Measurements from ENCODE around the gene TSPAN15. TPM values are rescaled to one million over a fixed set of nuclear protein-coding genes. Genes with fewer than 3 reads are reported as not detected.

Gene TSPAN15
- total RNA-seq, 3 donors from 2014 or later (not counting 1 experiment from before 2014, with no cell fraction given): 1.3 to 3.9 (median 2.1) TPM

- H3K27ac ChIP-seq (ENCODE audit: low read length): no peak overlapping the region
- DNase-seq: no peak
- intact Hi-C loops (cut with micrococcal nuclease): no loop called here
- peaks cover 20 to 27% of the 10 kb centered on the region in 2 donors for H3K4me1 Mint-ChIP-seq
- H3K4me1 ChIP-seq (ENCODE audit: control insufficient read depth, insufficient read depth, low read length): peaks cover 46% of the 10 kb centered on the region
- H3K4me3 Mint-ChIP-seq: no peak overlapping the region
- H3K27me3 Mint-ChIP-seq (ENCODE audit: low read depth in 2 of 2): no peaks in the 10 kb centered on the region
- no peak overlapping the region for H3K4me3 ChIP-seq (ENCODE audit: low read length)
- no peak for ATAC-seq
- H3K9me3 Mint-ChIP-seq: no peaks in the 10 kb centered on the region
- H3K9me3 ChIP-seq (ENCODE audit: control insufficient read depth, insufficient read depth, low read length): no peaks in the 10 kb centered on the region
- no peak for TF ChIP-seq CTCF (IDR thresholded peaks at IDR 0.05)
- no peaks in the 10 kb centered on the region for H3K36me3 Mint-ChIP-seq
- no peaks in the 10 kb centered on the region for H3K27me3 ChIP-seq (ENCODE audit: control insufficient read depth, insufficient read depth, low read length)
- no peaks in the 10 kb centered on the region for H3K36me3 ChIP-seq (ENCODE audit: control insufficient read depth, insufficient read depth, low read length)
- 81% methylated on average over 5 of the region's 5 CpGs for WGBS (ENCODE audit: insufficient coverage)
- H3K27ac Mint-ChIP-seq: no peak overlapping the region
Observed at GRCh38 chr10:69461243-69462025, 10.2 kb downstream of the TSPAN15 start.

- H3K27ac ChIP-seq (ENCODE audit: low read length): peak overlapping the region; percentile 23
- H3K4me1 Mint-ChIP-seq: peaks cover 20 to 27% of the 10 kb centered on the region in 2 donors
Observed at GRCh38 chr10:69463886-69464285, 12.6 kb downstream of the TSPAN15 start.

GRCh38 chr10:69464401-69464800 lies 13.1 kb downstream of the TSPAN15 start:
- H3K4me3 Mint-ChIP-seq: no peak overlapping the region
- Histone ChIP-seq H3K4me3 (ENCODE audit: low read length) (no peak overlapping the region), H3K36me3 (ENCODE audit: control insufficient read depth, insufficient read depth, low read length) (no peaks in the 10 kb centered on the region), H3K27ac (ENCODE audit: low read length) (peak overlapping the region; percentile 23), H3K27me3 (ENCODE audit: control insufficient read depth, insufficient read depth, low read length) (no peaks in the 10 kb centered on the region), H3K4me1 (ENCODE audit: control insufficient read depth, insufficient read depth, low read length) (peaks cover 51% of the 10 kb centered on the region), H3K9me3 (ENCODE audit: control insufficient read depth, insufficient read depth, low read length) (no peaks in the 10 kb centered on the region)
- DNase-seq (no peak), ATAC-seq (no peak)
- no peaks in the 10 kb centered on the region for H3K27me3 Mint-ChIP-seq (ENCODE audit: low read depth in 2 of 2)
- WGBS (ENCODE audit: insufficient coverage): 81% methylated on average over 7 of the region's 7 CpGs
- peak overlapping the region; percentile 59 to 86 for H3K27ac Mint-ChIP-seq
- H3K4me1 Mint-ChIP-seq: peaks cover 20 to 27% of the 10 kb centered on the region in 2 donors
- intact Hi-C loops (cut with micrococcal nuclease): no loop called here
- no peak for TF ChIP-seq CTCF (IDR thresholded peaks at IDR 0.05)
- H3K36me3 Mint-ChIP-seq: no peaks in the 10 kb centered on the region
- H3K9me3 Mint-ChIP-seq: no peaks in the 10 kb centered on the region

More at GRCh38 chr10:69463886-69464285, 12.6 kb downstream of the TSPAN15 start:
- TF ChIP-seq CTCF (IDR thresholded peaks at IDR 0.05): no peak
- 78% methylated on average over 6 of the region's 6 CpGs for WGBS (ENCODE audit: insufficient coverage)
- no peak for DNase-seq
- peak overlapping the region; percentile 59 to 86 for H3K27ac Mint-ChIP-seq
- no peaks in the 10 kb centered on the region for H3K36me3 Mint-ChIP-seq
- H3K36me3 ChIP-seq (ENCODE audit: control insufficient read depth, insufficient read depth, low read length): no peaks in the 10 kb centered on the region
- peaks cover 51% of the 10 kb centered on the region for H3K4me1 ChIP-seq (ENCODE audit: control insufficient read depth, insufficient read depth, low read length)
- intact Hi-C loops (cut with micrococcal nuclease): no loop called here
- no peaks in the 10 kb centered on the region for H3K9me3 Mint-ChIP-seq
- no peaks in the 10 kb centered on the region for H3K27me3 Mint-ChIP-seq (ENCODE audit: low read depth in 2 of 2)
- H3K4me3 ChIP-seq (ENCODE audit: low read length): no peak overlapping the region
- H3K9me3 ChIP-seq (ENCODE audit: control insufficient read depth, insufficient read depth, low read length): no peaks in the 10 kb centered on the region
- no peaks in the 10 kb centered on the region for H3K27me3 ChIP-seq (ENCODE audit: control insufficient read depth, insufficient read depth, low read length)
- H3K4me3 Mint-ChIP-seq: no peak overlapping the region
- no peak for ATAC-seq

All from natural killer cell (primary cell).